Fibroblast of skin of right biceps (primary cell): ENCODE data around the gene SERPINB7.

Experiments used
- DNase-seq: peaks from one replicate; pipeline ENCODE4 v3.0.0-alpha.2; 2013

The SERPINB7 gene

GRCh38 chr18:63788447-63789096 lies 13.4 kb downstream of the SERPINB7 start:
- DNase-seq: peak; percentile 93

- no peak for DNase-seq
These were observed 14.1 kb downstream of the SERPINB7 start for GRCh38 chr18:63789327-63789726.

- peak; percentile 51 for DNase-seq
These were observed 20.4 kb downstream of the SERPINB7 start for GRCh38 chr18:63795606-63796005.

- DNase-seq: peak; percentile 27
These were observed 24.0 kb downstream of the SERPINB7 start for GRCh38 chr18:63799189-63799588.

- DNase-seq: no peak
These were observed 26.1 kb downstream of the SERPINB7 start for GRCh38 chr18:63801343-63801742.

GRCh38 chr18:63808125-63808524 lies 32.9 kb downstream of the SERPINB7 start:
- no peak for DNase-seq

- DNase-seq: peak; percentile 90
These were observed 42.3 kb downstream of the SERPINB7 start for GRCh38 chr18:63817441-63818051.

GRCh38 chr18:63818212-63818611 lies 43.0 kb downstream of the SERPINB7 start:
- no peak for DNase-seq

GRCh38 chr18:63819786-63820185 lies 44.6 kb downstream of the SERPINB7 start:
- DNase-seq: peak; percentile 63

GRCh38 chr18:63820694-63821093 lies 45.5 kb downstream of the SERPINB7 start:
- DNase-seq: peak; percentile 37

- peak; percentile 84 for DNase-seq
These were observed 48.5 kb downstream of the SERPINB7 start for GRCh38 chr18:63823516-63824219.

GRCh38 chr18:63824220-63824525 lies 49.0 kb downstream of the SERPINB7 start:
- DNase-seq: no peak

- peak; percentile 28 for DNase-seq
These were observed 52.9 kb downstream of the SERPINB7 start for GRCh38 chr18:63828120-63828519.

- DNase-seq: peak; percentile 60
These were observed 53.4 kb downstream of the SERPINB7 start for GRCh38 chr18:63828656-63829055.

GRCh38 chr18:63829886-63830285 lies 54.7 kb downstream of the SERPINB7 start:
- peak; percentile 32 for DNase-seq

GRCh38 chr18:63831080-63831788 lies 56.0 kb downstream of the SERPINB7 start:
- DNase-seq: peak; percentile 80

- DNase-seq: peak; percentile 94
These were observed 57.3 kb downstream of the SERPINB7 start for GRCh38 chr18:63832470-63832869.

GRCh38 chr18:63834471-63835113 lies 59.4 kb downstream of the SERPINB7 start:
- DNase-seq: peak; percentile 31

GRCh38 chr18:63836456-63836855 lies 61.2 kb downstream of the SERPINB7 start:
- no peak for DNase-seq

- DNase-seq: no peak
These were observed 62.4 kb downstream of the SERPINB7 start for GRCh38 chr18:63837590-63837989.

- peak; percentile 26 for DNase-seq
These were observed 67.8 kb downstream of the SERPINB7 start for GRCh38 chr18:63843008-63843407.

GRCh38 chr18:63844254-63844653 lies 69.0 kb downstream of the SERPINB7 start:
- DNase-seq: peak; percentile 58

GRCh38 chr18:63848159-63848558 lies 72.9 kb downstream of the SERPINB7 start:
- peak; percentile 69 for DNase-seq
